HG03565 (cell line): Measurements from ENCODE around the gene NME3.
A peak's percentile ranks its signal among the peaks of the same experiment; 100 is the strongest.

Experiments used
- ATAC-seq: cut with Tn5 transposase; IDR thresholded peaks from one replicate; pipeline ENCODE4 v1.9.1; 2021; ENCODE audit warnings: mild to moderate bottlenecking, moderate library complexity; ENCODE audit not compliant: unreplicated experiment

NME3 gene

GRCh38 chr16:1794221-1794871, 23.0 kb upstream of the NME3 start:
- ATAC-seq, result no peak

GRCh38 chr16:1793578-1794220, 22.4 kb upstream of the NME3 start, which contains the start of gene IGFALS:
Gene IGFALS, minus strand, starts transcription at chr16:1793705. Its CDS starts 53 bp downstream, at chr16:1793652.
- no peak for ATAC-seq

- no peak for ATAC-seq
Observed at GRCh38 chr16:1792836-1793577, 21.7 kb upstream of the NME3 start.

GRCh38 chr16:1791943-1792812, 20.8 kb upstream of the NME3 start:
- no peak for ATAC-seq

- ATAC-seq, result no peak
Observed at GRCh38 chr16:1791256-1791942, 20.1 kb upstream of the NME3 start.

GRCh38 chr16:1790611-1791255, 19.4 kb upstream of the NME3 start:
- no peak for ATAC-seq

GRCh38 chr16:1790261-1790610, 18.9 kb upstream of the NME3 start:
- no peak for ATAC-seq

GRCh38 chr16:1789643-1790045, 18.3 kb upstream of the NME3 start:
- no peak for ATAC-seq

GRCh38 chr16:1788708-1789100, 17.4 kb upstream of the NME3 start:
- ATAC-seq, result no peak

- ATAC-seq, result no peak
Observed at GRCh38 chr16:1788095-1788707, 16.9 kb upstream of the NME3 start.

GRCh38 chr16:1787322-1788094, 16.2 kb upstream of the NME3 start:
- no peak for ATAC-seq

GRCh38 chr16:1787056-1787321, 15.6 kb upstream of the NME3 start:
- no peak for ATAC-seq

GRCh38 chr16:1786242-1787055, 15.1 kb upstream of the NME3 start:
- ATAC-seq, result no peak

- no peak for ATAC-seq
Observed at GRCh38 chr16:1785846-1786170, 14.5 kb upstream of the NME3 start.

GRCh38 chr16:1784977-1785845, 13.9 kb upstream of the NME3 start:
- ATAC-seq, result no peak

GRCh38 chr16:1782408-1783264, 11.3 kb upstream of the NME3 start, which contains the start of the genes NUBP2 and SPSB3:
Gene NUBP2, plus strand, starts transcription at chr16:1782960. Its CDS starts 61 bp downstream, at chr16:1783021.
Gene SPSB3, minus strand, starts transcription at chr16:1782571. Its CDS starts 1,088 bp downstream, at chr16:1781483.
- peak; percentile 73 for ATAC-seq
